BLaER1 (cell line): ENCODE measurements around the gene NFYC.

Experiments
- H3K27ac ChIP-seq: shearing (Covaris generic); formaldehyde crosslinking; 2 replicates; pipeline ENCODE4 v1.8.1; 2022
- H3K27me3 ChIP-seq: shearing (Covaris generic); formaldehyde crosslinking; 2 replicates; pipeline ENCODE4 v1.8.1; 2022
- H3K36me3 ChIP-seq: shearing (Covaris generic); formaldehyde crosslinking; 2 replicates; pipeline ENCODE4 v1.8.1; 2022
- H3K4me1 ChIP-seq: shearing (Covaris generic); formaldehyde crosslinking; 2 replicates; pipeline ENCODE4 v1.8.1; 2022
- H3K4me2 ChIP-seq: shearing (Covaris generic); formaldehyde crosslinking; 2 replicates; pipeline ENCODE4 v1.8.1; 2022
- H3K4me3 ChIP-seq: shearing (Covaris generic); formaldehyde crosslinking; 2 replicates; pipeline ENCODE4 v1.8.1; 2022
- H3K9ac ChIP-seq: shearing (Covaris generic); formaldehyde crosslinking; 2 replicates; pipeline ENCODE4 v1.8.1; 2022
- H3K9me3 ChIP-seq: shearing (Covaris generic); formaldehyde crosslinking; 2 replicates; pipeline ENCODE4 v1.8.1; 2022
- H4K20me1 ChIP-seq: shearing (Covaris generic); formaldehyde crosslinking; 2 replicates; pipeline ENCODE4 v1.8.1; 2022
- Cebpa-rat ChIP-seq: shearing (Covaris generic); IDR thresholded peaks from 2 replicates; pipeline ENCODE4 v1.8.1; 2022

The NFYC gene

DNA sequence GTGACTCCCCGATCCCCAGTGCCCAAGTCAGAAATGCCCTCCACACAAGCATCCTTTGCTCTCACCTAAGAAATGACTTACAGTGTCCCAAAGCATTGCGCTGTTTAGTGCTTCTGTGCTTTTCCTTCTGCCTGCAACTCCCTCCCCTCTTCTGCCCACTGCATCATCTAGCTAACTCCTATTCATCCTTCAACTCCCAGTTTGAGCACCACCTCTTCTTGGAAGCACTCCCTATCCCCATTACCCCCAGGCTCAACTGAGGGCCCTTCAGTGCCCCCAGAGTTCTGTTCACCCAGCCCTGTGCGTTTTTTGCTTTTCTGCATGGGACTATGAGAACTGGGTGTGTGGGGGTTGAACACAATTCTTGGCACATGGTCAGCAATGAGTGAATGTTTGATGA is 102.1 kb downstream of the NFYC start:
- Histone ChIP-seq H3K9me3 (no peaks in the 10 kb centered on the region), H3K36me3 (no peaks in the 10 kb centered on the region), H3K27me3 (0 out of 2 replicates have a peak, but pooled peaks cover 3% of the 10 kb centered on the region), H4K20me1 (peaks cover 19% of the 10 kb centered on the region; the same call in 1 of the 2 replicates), H3K27ac (no peak overlapping the region), H3K9ac (no peak overlapping the region), H3K4me3 (no peak overlapping the region), H3K4me1 (peaks cover 64% of the 10 kb centered on the region), H3K4me2 (no peak overlapping the region)
- no peak for TF ChIP-seq Cebpa-rat

DNA sequence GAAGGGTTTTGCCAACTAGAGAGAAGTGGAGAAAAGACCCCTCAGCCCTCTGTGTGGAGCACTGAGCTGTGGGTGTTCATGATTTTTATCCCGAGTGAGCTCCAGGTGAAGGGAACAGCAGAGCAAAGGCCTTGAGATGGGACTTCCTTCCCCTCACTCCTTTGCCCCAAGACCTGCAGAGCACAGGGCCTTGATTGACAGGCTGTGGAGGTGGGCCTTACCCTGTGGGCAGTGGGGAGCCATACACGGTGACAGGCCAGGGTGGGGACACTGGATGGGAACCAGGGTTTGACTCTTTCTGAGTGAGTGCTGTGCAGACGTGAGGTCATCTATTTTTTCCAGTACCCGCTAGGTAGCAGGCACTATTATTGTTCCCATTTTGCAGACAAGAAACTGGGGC is 102.5 kb downstream of the NFYC start:
- H3K4me1 ChIP-seq, result peaks cover 68% of the 10 kb centered on the region

DNA sequence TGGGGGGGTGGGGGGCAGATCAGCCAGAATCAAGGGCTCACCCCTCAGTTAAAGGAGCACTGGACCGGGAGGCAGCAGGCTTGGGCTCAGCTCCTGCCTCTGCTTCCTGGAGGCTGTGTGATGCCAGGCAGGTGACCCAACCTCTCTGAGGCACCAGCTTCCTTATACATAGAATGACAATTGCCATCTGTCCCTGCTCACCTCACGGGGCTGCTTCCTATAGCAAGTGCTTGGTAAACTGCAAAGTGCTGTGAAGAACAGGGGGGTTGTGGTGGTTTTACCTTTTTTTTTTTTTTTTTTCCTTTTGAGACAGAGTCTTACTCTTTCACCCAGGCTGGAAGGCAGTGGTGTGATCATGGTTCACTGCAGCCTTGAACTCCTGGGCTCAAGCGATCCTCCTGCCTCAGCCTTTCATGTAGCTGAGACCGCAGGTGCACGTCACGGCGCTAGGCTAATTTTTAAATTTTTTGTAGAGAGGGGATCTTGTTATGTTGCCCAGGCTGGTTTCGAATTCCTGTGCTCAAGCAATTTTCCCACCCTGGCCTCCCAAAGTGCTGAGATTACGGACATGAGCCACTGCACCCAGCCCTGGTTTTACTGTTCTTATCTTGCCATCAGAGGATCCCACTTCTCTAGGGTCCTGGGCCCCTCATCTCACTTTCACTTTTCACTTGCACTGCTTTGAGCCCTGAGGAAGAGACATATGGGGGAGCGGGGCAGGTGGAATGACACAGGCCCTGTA is 103.6 kb downstream of the NFYC start:
- no peak for TF ChIP-seq Cebpa-rat
- peaks cover 69% of the 10 kb centered on the region for H3K4me1 ChIP-seq

More for the DNA sequence above, 102.5 kb downstream of the NFYC start:
- no peak overlapping the region for H3K4me2 ChIP-seq
- no peak overlapping the region for H3K27ac ChIP-seq
- 0 out of 2 replicates have a peak, but pooled peaks cover 3% of the 10 kb centered on the region for H3K27me3 ChIP-seq
- no peak overlapping the region for H3K9ac ChIP-seq
- no peak overlapping the region for H3K4me3 ChIP-seq
- H3K9me3 ChIP-seq, result no peaks in the 10 kb centered on the region
- peaks cover 19% of the 10 kb centered on the region; the same call in 1 of the 2 replicates for H4K20me1 ChIP-seq
- no peak for TF ChIP-seq Cebpa-rat
- no peaks in the 10 kb centered on the region for H3K36me3 ChIP-seq

DNA sequence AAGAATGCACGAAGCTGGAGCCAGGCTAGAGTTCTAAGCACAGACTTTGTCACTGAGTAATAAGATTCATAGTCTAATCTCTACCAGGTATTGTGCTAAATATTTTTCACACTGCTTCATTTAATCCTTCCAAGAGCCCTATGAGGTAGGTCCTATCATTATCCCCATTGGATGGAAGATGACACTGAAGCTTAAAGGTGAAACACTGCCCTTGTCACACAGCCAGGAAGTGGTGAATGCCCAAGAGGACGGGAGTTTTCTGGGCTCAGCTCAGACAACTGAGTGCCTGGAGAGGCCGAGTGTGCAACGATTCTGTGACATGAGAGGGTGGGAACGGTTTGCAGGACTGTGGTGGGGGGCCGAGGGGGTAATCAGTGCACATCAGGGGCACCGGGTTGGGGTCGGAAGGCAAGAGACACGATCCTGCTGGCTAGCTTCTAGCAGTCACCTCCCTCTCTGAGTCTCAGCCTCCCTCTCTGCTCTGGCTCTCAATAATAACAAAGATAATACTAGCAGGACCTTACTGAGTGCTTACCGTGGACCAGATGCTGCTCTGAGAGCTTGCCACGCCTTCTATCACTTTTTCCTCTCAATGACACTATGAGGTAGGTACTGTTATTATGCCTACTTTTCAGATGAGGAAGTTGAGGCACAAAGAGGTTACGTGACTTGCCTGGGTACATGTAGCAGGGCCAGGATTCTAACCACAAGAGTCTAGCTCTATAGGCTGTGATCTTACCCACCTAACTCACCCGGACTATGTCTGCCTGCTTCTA is 104.5 kb downstream of the NFYC start:
- peak overlapping the region; percentile 77 for H3K4me2 ChIP-seq

More for the DNA sequence above, 103.6 kb downstream of the NFYC start:
- no peak overlapping the region for H3K4me3 ChIP-seq
- peak overlapping the region; percentile 77 for H3K4me2 ChIP-seq
- H4K20me1 ChIP-seq, result peaks cover 13% of the 10 kb centered on the region; the same call in 1 of the 2 replicates
- H3K27ac ChIP-seq, result peak overlapping the region; percentile 49
- H3K36me3 ChIP-seq, result no peaks in the 10 kb centered on the region
- 0 out of 2 replicates have a peak, but pooled peaks cover 3% of the 10 kb centered on the region for H3K27me3 ChIP-seq
- H3K9me3 ChIP-seq, result no peaks in the 10 kb centered on the region
- peak overlapping the region; percentile 27; the same call in 1 of the 2 replicates for H3K9ac ChIP-seq

DNA sequence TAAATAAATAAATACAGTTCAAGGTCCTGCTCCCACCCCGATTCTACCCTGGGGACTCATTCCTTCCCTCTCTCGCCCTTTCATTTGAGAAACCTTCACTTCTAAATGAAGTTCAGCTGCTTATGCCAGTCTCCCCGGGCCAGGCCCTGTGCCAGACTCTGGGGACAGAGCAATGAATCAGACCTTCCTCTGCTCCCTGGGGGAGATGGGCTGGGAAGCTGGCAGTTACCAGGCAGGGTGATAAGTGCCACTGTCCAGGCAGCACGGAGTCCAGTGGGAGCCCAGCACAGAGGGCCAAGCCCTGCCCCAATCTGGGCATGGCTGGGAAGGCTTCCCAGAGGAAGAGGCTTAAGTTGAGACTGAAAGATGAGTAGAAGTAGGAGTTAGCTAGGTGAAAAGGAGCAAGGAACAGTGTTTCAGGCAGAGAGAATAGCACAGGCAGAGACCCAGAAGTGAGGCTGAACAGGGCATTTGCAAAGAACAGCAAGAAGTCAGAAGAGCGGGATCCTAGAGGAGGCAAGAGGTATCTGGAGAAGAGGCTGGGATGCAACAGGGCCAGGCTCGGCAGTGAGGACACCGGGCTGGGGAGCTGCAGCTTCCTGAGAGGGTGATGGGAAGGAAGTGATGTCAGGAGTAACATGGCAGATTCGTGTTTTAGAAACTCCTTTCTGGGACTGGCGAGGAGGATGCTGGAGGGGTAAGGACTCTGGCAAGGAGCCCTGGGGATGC is 105.6 kb downstream of the NFYC start:
- no peak for TF ChIP-seq Cebpa-rat
- Histone ChIP-seq H3K9ac (peak overlapping the region; percentile 49; the same call in 1 of the 2 replicates), H3K4me3 (peak overlapping the region; percentile 13; the same call in 1 of the 2 replicates), H4K20me1 (no peaks in the 10 kb centered on the region), H3K4me1 (peaks cover 69% of the 10 kb centered on the region), H3K9me3 (no peaks in the 10 kb centered on the region), H3K36me3 (no peaks in the 10 kb centered on the region), H3K4me2 (peak overlapping the region; percentile 77), H3K27me3 (0 out of 2 replicates have a peak, but pooled peaks cover 3% of the 10 kb centered on the region), H3K27ac (peak overlapping the region; percentile 70)

More for the DNA sequence above, 104.5 kb downstream of the NFYC start:
- H3K27ac ChIP-seq, result peak overlapping the region; percentile 49
- H3K9me3 ChIP-seq, result no peaks in the 10 kb centered on the region
- H3K27me3 ChIP-seq, result 0 out of 2 replicates have a peak, but pooled peaks cover 3% of the 10 kb centered on the region
- H3K9ac ChIP-seq, result peak overlapping the region; percentile 27; the same call in 1 of the 2 replicates
- peaks cover 5% of the 10 kb centered on the region; the same call in 1 of the 2 replicates for H4K20me1 ChIP-seq
- TF ChIP-seq Cebpa-rat, result no peak
- H3K36me3 ChIP-seq, result no peaks in the 10 kb centered on the region
- H3K4me1 ChIP-seq, result peaks cover 69% of the 10 kb centered on the region
- H3K4me3 ChIP-seq, result no peak overlapping the region

DNA sequence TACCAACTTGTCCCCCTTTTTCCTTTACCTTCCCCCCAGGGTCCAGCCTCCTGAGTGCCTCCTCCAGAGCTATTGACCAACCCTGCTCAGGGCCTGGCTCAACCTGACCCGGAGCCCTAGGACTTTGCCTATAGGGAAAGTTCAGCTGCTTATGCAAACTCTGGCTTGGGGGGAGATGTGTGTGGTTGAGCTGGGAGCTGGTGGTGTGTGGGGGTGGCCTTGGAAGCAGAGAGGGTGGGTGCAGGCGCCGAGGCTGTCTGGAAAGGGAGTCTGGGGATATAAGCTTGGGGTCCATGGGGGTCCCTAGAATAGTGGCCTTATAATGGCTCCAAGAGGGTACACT is 106.1 kb downstream of the NFYC start:
- Histone ChIP-seq H4K20me1 (no peaks in the 10 kb centered on the region), H3K4me2 (peak overlapping the region; percentile 77)

DNA sequence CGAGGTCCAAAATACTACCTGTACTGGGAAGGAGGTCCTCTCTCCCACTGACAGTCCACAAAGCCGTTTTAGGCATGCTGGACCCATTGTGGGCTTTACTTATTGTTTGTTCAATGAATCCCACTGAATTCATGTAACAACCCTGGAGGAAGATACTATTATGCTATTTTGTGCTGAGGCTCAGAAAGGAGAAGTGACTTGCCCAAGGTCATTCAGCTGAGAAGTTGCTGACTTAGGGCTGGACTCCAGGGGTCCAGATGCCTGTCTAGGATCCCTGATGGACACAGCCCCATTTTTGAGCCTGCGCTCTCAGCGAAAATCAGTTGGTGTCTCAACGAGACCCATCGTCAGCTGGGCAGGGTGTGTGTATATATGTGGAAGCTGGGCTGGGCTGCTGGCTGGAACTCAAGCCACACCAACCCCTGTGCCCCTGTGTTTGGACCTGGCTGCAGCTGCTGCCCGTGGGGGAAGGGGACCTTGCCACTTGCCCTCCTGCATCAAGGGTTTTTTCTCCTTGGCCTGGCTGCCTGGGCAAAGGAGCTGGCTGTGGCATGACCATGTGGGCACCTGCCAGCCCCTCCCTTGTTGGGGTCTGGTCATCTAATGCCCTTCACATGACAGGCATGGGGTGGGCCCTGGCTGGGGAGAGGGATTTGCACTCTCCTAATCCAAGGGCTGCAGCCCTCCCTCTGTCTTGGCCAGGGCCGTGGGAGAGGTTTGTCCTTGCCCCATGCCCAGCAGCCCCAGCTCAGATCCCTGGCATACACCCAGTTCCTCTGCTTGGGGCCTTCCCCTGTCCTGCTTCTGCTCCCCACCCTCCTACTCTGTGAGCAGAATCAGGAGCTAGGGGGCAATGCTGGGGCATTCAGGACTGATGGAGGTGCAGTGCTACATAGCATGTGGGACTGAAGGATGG is 107.1 kb downstream of the NFYC start:
- no peaks in the 10 kb centered on the region for H3K9me3 ChIP-seq
- H3K36me3 ChIP-seq, result no peaks in the 10 kb centered on the region
- no peak overlapping the region for H3K9ac ChIP-seq
- H3K27ac ChIP-seq, result no peak overlapping the region; the same call in 1 of the 2 replicates
- H3K4me1 ChIP-seq, result peaks cover 78% of the 10 kb centered on the region
- peaks cover 8% of the 10 kb centered on the region; the same call in 1 of the 2 replicates for H4K20me1 ChIP-seq
- TF ChIP-seq Cebpa-rat, result no peak
- no peak overlapping the region for H3K4me3 ChIP-seq
- H3K27me3 ChIP-seq, result no peaks in the 10 kb centered on the region
- no peak overlapping the region for H3K4me2 ChIP-seq

More for the DNA sequence above, 106.1 kb downstream of the NFYC start:
- Histone ChIP-seq H3K4me3 (no peak overlapping the region; the same call in 1 of the 2 replicates), H3K36me3 (no peaks in the 10 kb centered on the region), H3K27me3 (0 out of 2 replicates have a peak, but pooled peaks cover 3% of the 10 kb centered on the region), H3K27ac (peak overlapping the region; percentile 70), H3K4me1 (peaks cover 68% of the 10 kb centered on the region), H3K9me3 (no peaks in the 10 kb centered on the region), H3K9ac (0 out of 2 replicates have a peak overlapping the region, but pooled peaks have one; percentile 49)
- TF ChIP-seq Cebpa-rat, result no peak

DNA sequence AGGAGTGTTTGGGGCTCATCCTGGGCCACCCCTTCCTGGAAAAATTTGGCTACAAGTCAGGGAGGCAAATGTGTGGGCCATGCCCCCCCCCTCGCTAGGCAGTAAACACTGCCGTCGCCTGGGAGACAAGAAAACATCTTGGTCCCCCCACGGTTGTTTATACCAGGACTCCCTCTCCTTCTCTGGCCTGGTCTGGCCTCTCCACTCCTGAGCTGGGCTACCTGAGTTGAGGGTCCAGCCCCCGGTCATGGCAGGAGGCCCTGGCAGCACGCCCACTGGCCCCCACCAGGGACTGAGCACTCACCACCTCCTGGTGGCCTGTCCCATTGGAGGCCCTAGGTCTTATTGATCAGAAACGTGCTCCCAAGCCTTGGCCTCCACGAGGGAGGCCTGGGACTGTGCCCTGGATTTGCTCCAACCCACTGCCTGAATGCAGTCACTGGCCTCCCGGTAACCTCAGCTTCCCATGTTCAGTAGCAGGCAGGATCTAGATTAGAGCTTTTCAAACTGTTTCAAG is 107.9 kb downstream of the NFYC start:
- H4K20me1 ChIP-seq, result peaks cover 16% of the 10 kb centered on the region; the same call in 1 of the 2 replicates
- no peak overlapping the region for H3K9ac ChIP-seq
- no peaks in the 10 kb centered on the region for H3K27me3 ChIP-seq
- H3K27ac ChIP-seq, result no peak overlapping the region
- no peak for TF ChIP-seq Cebpa-rat
- H3K4me1 ChIP-seq, result peaks cover 80% of the 10 kb centered on the region
- H3K36me3 ChIP-seq, result no peaks in the 10 kb centered on the region
- H3K9me3 ChIP-seq, result no peaks in the 10 kb centered on the region
- H3K4me3 ChIP-seq, result no peak overlapping the region
- H3K4me2 ChIP-seq, result no peak overlapping the region
